Keratinocyte (primary cell): ENCODE data around the gene TNFRSF6B. TPM values are rescaled to one million over a fixed set of nuclear protein-coding genes. Genes with fewer than 3 reads are reported as not detected.
"Not testable (repeated sequence)": the region's sequence is repeated elsewhere in the genome, so short reads cannot be mapped to it uniquely, and the experiment has no call there.

Experiments
- DNase-seq: peaks from one replicate; pipeline ENCODE4 v3.0.0-alpha.2; 2011; ENCODE audit warnings: low read depth, missing footprints, low spot score
- FAIRE-seq: peaks from 2 replicates; lab custom pipeline; 2011; peaks lifted over from hg19 to GRCh38; lab: Jason Lieb, UNC
- H2AFZ ChIP-seq: 2 replicates; pipeline ENCODE4 v1.6.0; 2012; ENCODE audit warnings: low read length, control low read depth, inconsistent platforms; ENCODE audit not compliant: control insufficient read depth
- H3K27ac ChIP-seq: 2 replicates; pipeline ENCODE4 v1.5.1; 2011; ENCODE audit warnings: low read length; ENCODE audit not compliant: control insufficient read depth, insufficient read depth
- H3K27me3 ChIP-seq: 3 replicates; pipeline ENCODE4 v1.6.0; 2011; ENCODE audit warnings: low read length; ENCODE audit not compliant: control insufficient read depth, insufficient read depth; ENCODE audit errors: extremely low read depth
- H3K36me3 ChIP-seq, 2 experiments: 2 replicates in 1 of 2; 3 replicates in 1 of 2; pipeline ENCODE4 v1.5.1; 2011; ENCODE audit warnings: low read length in 2 of 2, mild to moderate bottlenecking in 1 of 2; ENCODE audit not compliant: control insufficient read depth in 2 of 2, insufficient read depth in 2 of 2; ENCODE audit errors: extremely low read depth in 1 of 2
- H3K4me1 ChIP-seq: 3 replicates; pipeline ENCODE4 v1.5.1; 2011; ENCODE audit warnings: low read length; ENCODE audit not compliant: control insufficient read depth, insufficient read depth; ENCODE audit errors: extremely low read depth
- H3K4me2 ChIP-seq: 3 replicates; pipeline ENCODE4 v1.6.0; 2011; ENCODE audit warnings: low read depth, low read length; ENCODE audit not compliant: control insufficient read depth, insufficient read depth; ENCODE audit errors: extremely low read depth
- H3K4me3 ChIP-seq, 3 experiments: fragments of 200-600 bp in 1 of 3; sonication (generic) in 1 of 3; 2 replicates in 2 of 3; 3 replicates in 1 of 3; pipeline ENCODE4 v1.5.1; 2011 to 2016; ENCODE audit warnings: low read length in 3 of 3, mild to moderate bottlenecking in 3 of 3, control low read depth in 2 of 3, inconsistent platforms in 1 of 3, low read depth in 1 of 3, mixed read lengths in 1 of 3, mixed run types in 1 of 3, moderate library complexity in 1 of 3; ENCODE audit not compliant: control insufficient read depth in 2 of 3, insufficient read depth in 2 of 3; ENCODE audit errors: extremely low read depth in 1 of 3
- H3K79me2 ChIP-seq: 2 replicates; pipeline ENCODE4 v1.6.0; 2012; ENCODE audit warnings: low read length; ENCODE audit not compliant: control insufficient read depth, insufficient read depth
- H3K9ac ChIP-seq: 3 replicates; pipeline ENCODE4 v1.6.0; 2011; ENCODE audit warnings: low read length; ENCODE audit not compliant: control insufficient read depth, insufficient read depth; ENCODE audit errors: extremely low read depth
- H3K9me1 ChIP-seq: 3 replicates; pipeline ENCODE4 v1.6.0; 2011; ENCODE audit warnings: low read length; ENCODE audit not compliant: control insufficient read depth, insufficient read depth; ENCODE audit errors: extremely low read depth
- H3K9me3 ChIP-seq: 2 replicates; pipeline ENCODE4 v1.5.1; 2012; ENCODE audit warnings: low read depth, low read length; ENCODE audit not compliant: control insufficient read depth
- H4K20me1 ChIP-seq: 3 replicates; pipeline ENCODE4 v1.6.0; 2011; ENCODE audit warnings: low read length; ENCODE audit not compliant: control insufficient read depth, insufficient read depth; ENCODE audit errors: extremely low read depth
- CTCF ChIP-seq, 3 experiments: IDR thresholded peaks in 1 of 3; conservative IDR thresholded peaks in 1 of 3; optimal IDR thresholded peaks in 1 of 3; 2 replicates in 2 of 3; 3 replicates in 1 of 3; pipeline versions ENCODE3 to v1.5.1; 2011; ENCODE audit warnings: low read length in 3 of 3, mild to moderate bottlenecking in 3 of 3, moderate library complexity in 2 of 3, control low read depth in 1 of 3, inconsistent platforms in 1 of 3; ENCODE audit not compliant: insufficient read depth in 2 of 3; ENCODE audit errors: extremely low read depth in 1 of 3
- EZH2 ChIP-seq: IDR thresholded peaks from one replicate; pipeline ENCODE4 v1.6.1; 2012; ENCODE audit warnings: inconsistent platforms, mild to moderate bottlenecking, low read length, moderate library complexity
- dilution Hi-C: fragments of 300-500 bp; cut with MboI; formaldehyde crosslinking; loops from one replicate; pipeline ENCODE4 v1.7.0; 2020; ENCODE audit warnings: low sequenced_read_pairs; ENCODE audit not compliant: extremely low pct_ligation_motif_present
- polyA plus RNA-seq, 5 experiments: library from polyadenylated mRNA; depleted of rRNA in 3 of 5; stranded (reverse) in 3 of 5; stranded (forward) in 1 of 5; unstranded in 1 of 5; fragments of >200 nt; gene quantifications; 1 replicate in 1 of 5; 2 replicates in 3 of 5; 3 replicates in 1 of 5; pipeline versions ENCODE4 v1.2.1 to v1.2.3, GENCODE V29; 2011 to 2012; ENCODE audit warnings: missing spikeins in 2 of 5, low read depth in 1 of 5, low replicate concordance in 1 of 5

TNFRSF6B gene
- polyA plus RNA-seq, 1 donor (not counting 4 experiments of a cell fraction or from before 2014, with no cell fraction given), result 51.9 TPM

GRCh38 chr20:63714858-63715257, 18.4 kb downstream of the TNFRSF6B start:
- Histone ChIP-seq H3K4me2 (no peak overlapping the region), H3K27ac (no peak overlapping the region), H4K20me1 (no peaks in the 10 kb centered on the region), H2AFZ (no peak overlapping the region), H3K79me2 (peaks cover 80% of the 10 kb centered on the region), H3K9me1 (no peaks in the 10 kb centered on the region), H3K9ac (no peak overlapping the region), H3K36me3 (peaks cover 4 to 11% of the 10 kb centered on the region in 2 experiments), H3K4me1 (no peaks in the 10 kb centered on the region), H3K4me3 (no peak overlapping the region), H3K9me3 (no peaks in the 10 kb centered on the region), H3K27me3 (no peaks in the 10 kb centered on the region)
- no peak for FAIRE-seq
- no peak for TF ChIP-seq EZH2
- no peak for TF ChIP-seq CTCF (optimal IDR thresholded peaks at IDR 0.05 in 1 of 3, IDR thresholded peaks at IDR 0.05 in 1 of 3, conservative IDR thresholded peaks at IDR 0.05 in 1 of 3; ENCODE audit: extremely low read depth in 1 of 3, insufficient read depth in 2 of 3, low read length in 3 of 3)
- dilution Hi-C loops, result no loop called here
- DNase-seq, result no peak

DNA sequence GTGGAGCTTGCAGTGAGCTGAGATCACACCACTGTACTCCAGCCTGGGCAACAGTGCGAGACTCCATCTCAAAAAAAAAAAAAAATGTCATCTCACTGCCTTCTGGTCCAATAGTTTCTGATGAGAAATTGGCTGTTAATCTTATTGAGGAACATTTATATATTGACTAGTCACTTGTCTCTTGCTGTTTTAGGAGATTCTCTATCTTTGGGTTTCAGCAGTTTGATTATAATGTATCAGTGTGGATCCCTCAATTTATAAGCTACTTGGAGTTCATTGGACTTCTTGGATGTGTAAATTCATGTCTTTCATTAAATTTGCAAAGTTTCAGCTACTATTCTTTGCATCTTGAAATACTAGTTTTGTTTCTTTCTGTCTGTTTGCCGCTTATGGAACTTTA, 22.5 kb downstream of the TNFRSF6B start:
- Histone ChIP-seq H3K9me1 (no peaks in the 10 kb centered on the region), H3K27me3 (no peaks in the 10 kb centered on the region), H3K4me2 (no peak overlapping the region), H3K36me3 (peaks cover 6 to 10% of the 10 kb centered on the region in 2 experiments), H3K27ac (no peak overlapping the region), H3K9me3 (no peaks in the 10 kb centered on the region), H2AFZ (no peak overlapping the region), H3K4me1 (no peaks in the 10 kb centered on the region), H3K4me3 (no peak overlapping the region), H3K79me2 (peaks cover 59% of the 10 kb centered on the region), H4K20me1 (peaks cover 4% of the 10 kb centered on the region), H3K9ac (no peak overlapping the region)
- dilution Hi-C loops, result no loop called here
- DNase-seq (no peak), FAIRE-seq (no peak)
- TF ChIP-seq EZH2 (no peak), CTCF (optimal IDR thresholded peaks at IDR 0.05 in 1 of 3, IDR thresholded peaks at IDR 0.05 in 1 of 3, conservative IDR thresholded peaks at IDR 0.05 in 1 of 3; ENCODE audit: extremely low read depth in 1 of 3, insufficient read depth in 2 of 3, low read length in 3 of 3) (no peak)

DNA sequence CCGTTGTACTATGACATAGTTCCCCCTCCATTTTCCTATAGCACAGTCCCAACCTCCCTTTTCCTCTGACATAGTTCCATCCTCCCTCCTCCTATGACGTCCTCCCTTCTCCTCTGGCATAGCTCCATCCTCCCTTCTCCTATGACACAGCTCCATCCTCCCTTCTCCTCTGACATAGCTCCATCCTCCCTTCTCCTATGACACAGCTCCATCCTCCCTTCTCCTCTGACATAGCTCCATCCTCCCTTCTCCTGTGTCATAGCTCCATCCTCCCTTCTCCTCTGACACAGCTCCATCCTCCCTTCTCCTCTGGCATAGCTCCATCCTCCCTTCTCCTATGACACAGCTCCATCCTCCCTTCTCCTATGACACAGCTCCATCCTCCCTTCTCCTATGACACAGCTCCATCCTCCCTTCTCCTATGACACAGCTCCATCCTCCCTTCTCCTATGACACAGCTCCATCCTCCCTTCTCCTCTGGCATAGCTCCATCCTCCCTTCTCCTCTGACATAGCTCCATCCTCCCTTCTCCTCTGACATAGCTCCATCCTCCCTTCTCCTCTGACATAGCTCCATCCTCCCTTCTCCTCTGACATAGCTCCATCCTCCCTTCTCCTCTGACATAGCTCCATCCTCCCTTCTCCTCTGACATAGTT, 26.6 kb downstream of the TNFRSF6B start:
- H3K36me3 ChIP-seq, H2AFZ ChIP-seq, H3K9me3 ChIP-seq, H3K27me3 ChIP-seq, H3K4me2 ChIP-seq, dilution Hi-C loops, FAIRE-seq, DNase-seq, H3K4me3 ChIP-seq, H3K4me1 ChIP-seq, H3K9me1 ChIP-seq, H3K9ac ChIP-seq, H3K27ac ChIP-seq, H4K20me1 ChIP-seq: not testable (repeated sequence)
- H3K79me2 ChIP-seq, result peaks cover 32% of the 10 kb centered on the region
